Upper lobe of left lung (tissue), 6 donors: ENCODE measurements around the gene RBM20. TPM values are rescaled to one million over a fixed set of nuclear protein-coding genes. Genes with fewer than 3 reads are reported as not detected.

ENCODE experiments used
- ATAC-seq, 2 donors: fragments of 200-7000 bp; cut with Tn5 transposase; one replicate each; pipeline ENCODE4 v1.9.1; 2022; ENCODE audit warnings: mild to moderate bottlenecking in 2 of 2, moderate library complexity in 2 of 2; ENCODE audit not compliant: low FRiP score in 2 of 2
- DNase-seq, 2 donors: peaks; one replicate each; pipeline ENCODE4 v3.0.0-alpha.2; 2019 to 2020
- H3K27ac ChIP-seq, 4 donors: fragments of 200-600 bp; sonication (generic); one replicate each; pipeline ENCODE4 v1.5.1; 2016 to 2019
- H3K27me3 ChIP-seq, 4 donors: fragments of 200-600 bp; sonication (generic); one replicate each; pipeline ENCODE4 v1.5.1; 2017 to 2019
- H3K36me3 ChIP-seq, 4 donors: fragments of 200-600 bp; sonication (generic); one replicate each; pipeline ENCODE4 v1.5.1; 2016 to 2019
- H3K4me1 ChIP-seq, 4 donors: fragments of 200-600 bp; sonication (generic); one replicate each; pipeline ENCODE4 v1.5.1; 2018 to 2019
- H3K4me3 ChIP-seq, 4 donors: fragments of 200-600 bp; sonication (generic); one replicate each; pipeline ENCODE4 v1.5.1; 2017 to 2019; ENCODE audit warnings: mild to moderate bottlenecking in 2 of 4, moderate library complexity in 1 of 4
- H3K9me3 ChIP-seq, 4 donors: fragments of 200-600 bp; sonication (generic); one replicate each; pipeline ENCODE4 v1.5.1; 2018 to 2019
- EP300 ChIP-seq, 4 donors: sonication (generic); formaldehyde crosslinking; IDR thresholded peaks; one replicate each; pipeline ENCODE4 v1.5.1; 2017; ENCODE audit warnings: antibody characterized with exemption in 4 of 4, control low read depth in 2 of 4
- POLR2A ChIP-seq, 4 donors: fragments of 450-650 bp; IDR thresholded peaks; one replicate each; pipeline ENCODE4 v1.5.1; 2016 to 2017; ENCODE audit warnings: antibody characterized with exemption in 4 of 4, mild to moderate bottlenecking in 2 of 4
- POLR2AphosphoS5 ChIP-seq, 2 donors: sonication (generic); formaldehyde crosslinking; IDR thresholded peaks; one replicate each; pipeline ENCODE4 v1.5.1; 2017; ENCODE audit warnings: antibody characterized with exemption in 2 of 2
- WGBS, 2 donors: methylation state at CpG; one replicate each; pipeline ENCODE4 v1.1.5; 2017 to 2018; 5-methylcytosine and 5-hydroxymethylcytosine counted together
- total RNA-seq, 6 donors: library from RNA; depleted of rRNA in 4 of 6; stranded (reverse); fragments of >200 nt in 4 of 6; gene quantifications; one replicate each; pipeline versions ENCODE4 v1.1.0 to v1.2.1, GENCODE V29; 2016 to 2021
- TF ChIP-seq, protein P1 (sequence below), 6 experiments: fragments of 450-650 bp in 4 of 6; fragments of 200-600 bp in 2 of 6; sonication (generic) in 2 of 6; IDR thresholded peaks; one replicate each; pipeline ENCODE4 v1.5.1; 2016 to 2019; ENCODE audit warnings: antibody characterized with exemption in 6 of 6
- donor health status: DM: no; HTN: no; CAD: no; lungs with moderate emphysema.
- donor health status: DM: no; HTN: yes; CAD: no; lungs with severe emphysema.

RBM20 gene
- total RNA-seq, 6 donors from 2014 or later = 0.11 to 7.5 (median 1.5) TPM

DNA sequence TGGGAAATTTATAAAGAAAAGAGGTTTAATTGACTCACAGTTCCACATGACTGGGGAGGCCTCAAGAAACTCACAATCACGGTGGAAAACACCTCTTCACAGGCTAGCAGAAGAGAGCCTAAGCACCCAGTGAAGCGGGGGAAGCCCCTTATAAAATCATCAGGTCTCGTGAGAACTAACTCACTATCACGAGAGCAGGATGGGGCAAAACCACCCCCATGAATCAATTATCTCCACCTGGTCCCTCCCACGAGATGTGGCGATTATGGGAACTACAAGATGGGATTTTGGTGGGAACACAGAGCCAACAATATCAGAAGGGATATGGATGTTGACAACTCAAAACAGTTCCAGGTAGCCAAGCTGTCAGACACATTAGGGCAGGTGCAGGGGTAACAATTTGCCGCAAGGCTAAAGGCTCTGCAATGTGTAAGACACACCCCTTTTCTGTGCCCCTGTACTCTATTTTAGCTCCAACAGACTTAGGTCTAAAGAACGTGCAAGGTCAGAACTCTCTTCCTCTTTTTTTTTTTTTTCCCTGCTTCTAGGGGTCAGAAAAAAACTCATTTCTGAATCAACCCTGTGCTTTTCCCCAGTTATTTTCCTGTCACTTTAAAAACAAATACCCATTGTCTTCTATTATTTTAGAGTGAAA, 30.7 kb upstream of the RBM20 start:
- peaks cover 0 to 3% (median 0%) of the 10 kb centered on the region in 4 donors for H3K4me1 ChIP-seq
- 67 to 80% methylated on average over 8 of the region's 8 CpGs for WGBS, 2 donors
- no peaks in the 10 kb centered on the region for H3K36me3 ChIP-seq
- TF ChIP-seq EP300 (IDR thresholded peaks at IDR 0.05) (no peak), POLR2AphosphoS5 (IDR thresholded peaks at IDR 0.05) (no peak), POLR2A (IDR thresholded peaks at IDR 0.05) (no peak)
- TF ChIP-seq, protein P1, sequence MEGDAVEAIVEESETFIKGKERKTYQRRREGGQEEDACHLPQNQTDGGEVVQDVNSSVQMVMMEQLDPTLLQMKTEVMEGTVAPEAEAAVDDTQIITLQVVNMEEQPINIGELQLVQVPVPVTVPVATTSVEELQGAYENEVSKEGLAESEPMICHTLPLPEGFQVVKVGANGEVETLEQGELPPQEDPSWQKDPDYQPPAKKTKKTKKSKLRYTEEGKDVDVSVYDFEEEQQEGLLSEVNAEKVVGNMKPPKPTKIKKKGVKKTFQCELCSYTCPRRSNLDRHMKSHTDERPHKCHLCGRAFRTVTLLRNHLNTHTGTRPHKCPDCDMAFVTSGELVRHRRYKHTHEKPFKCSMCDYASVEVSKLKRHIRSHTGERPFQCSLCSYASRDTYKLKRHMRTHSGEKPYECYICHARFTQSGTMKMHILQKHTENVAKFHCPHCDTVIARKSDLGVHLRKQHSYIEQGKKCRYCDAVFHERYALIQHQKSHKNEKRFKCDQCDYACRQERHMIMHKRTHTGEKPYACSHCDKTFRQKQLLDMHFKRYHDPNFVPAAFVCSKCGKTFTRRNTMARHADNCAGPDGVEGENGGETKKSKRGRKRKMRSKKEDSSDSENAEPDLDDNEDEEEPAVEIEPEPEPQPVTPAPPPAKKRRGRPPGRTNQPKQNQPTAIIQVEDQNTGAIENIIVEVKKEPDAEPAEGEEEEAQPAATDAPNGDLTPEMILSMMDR (IDR thresholded peaks at IDR 0.05) = no peak
- no peak overlapping the region for H3K4me3 ChIP-seq
- ATAC-seq (no peak), DNase-seq (no peak)
- H3K9me3 ChIP-seq = no peaks in the 10 kb centered on the region
- no peaks in the 10 kb centered on the region for H3K27me3 ChIP-seq
- no peak overlapping the region for H3K27ac ChIP-seq

DNA sequence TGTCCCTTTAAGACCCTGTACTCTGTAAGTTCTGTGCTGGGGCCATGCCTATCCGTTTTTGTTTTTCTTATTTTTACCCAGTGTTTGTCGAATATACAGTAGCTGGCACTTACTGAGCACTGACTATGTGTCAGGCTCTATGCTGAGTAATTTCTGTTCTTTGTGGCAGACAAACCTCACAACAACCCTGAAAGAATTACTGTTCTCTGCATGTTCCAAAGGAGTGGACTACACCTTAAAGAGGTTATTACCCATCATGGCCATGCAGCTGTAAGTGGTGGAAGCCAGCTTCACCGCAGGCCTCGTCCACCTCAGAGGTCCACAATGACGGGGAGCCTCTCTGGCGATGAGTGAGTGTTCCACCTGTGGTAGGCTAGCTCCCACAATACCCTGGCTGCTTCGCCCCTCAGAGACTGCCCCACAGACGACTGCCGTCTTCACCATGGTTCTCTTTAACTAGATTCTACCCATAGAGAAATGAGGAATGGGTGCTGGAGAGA, 30.1 kb upstream of the RBM20 start:
- no peaks in the 10 kb centered on the region for H3K36me3 ChIP-seq
- no peak for DNase-seq
- H3K27me3 ChIP-seq = no peaks in the 10 kb centered on the region
- TF ChIP-seq POLR2A (IDR thresholded peaks at IDR 0.05) (no peak), EP300 (IDR thresholded peaks at IDR 0.05) (no peak), POLR2AphosphoS5 (IDR thresholded peaks at IDR 0.05) (no peak)
- TF ChIP-seq, protein P1 (IDR thresholded peaks at IDR 0.05) = no peak
- no peak overlapping the region for H3K27ac ChIP-seq
- ATAC-seq = no peak
- H3K4me1 ChIP-seq = peaks cover 0 to 3% (median 0%) of the 10 kb centered on the region in 4 donors
- H3K4me3 ChIP-seq = no peak overlapping the region
- 87% methylated on average over 7 to 9 of the region's 9 CpGs for WGBS, 2 donors
- H3K9me3 ChIP-seq = no peaks in the 10 kb centered on the region

DNA sequence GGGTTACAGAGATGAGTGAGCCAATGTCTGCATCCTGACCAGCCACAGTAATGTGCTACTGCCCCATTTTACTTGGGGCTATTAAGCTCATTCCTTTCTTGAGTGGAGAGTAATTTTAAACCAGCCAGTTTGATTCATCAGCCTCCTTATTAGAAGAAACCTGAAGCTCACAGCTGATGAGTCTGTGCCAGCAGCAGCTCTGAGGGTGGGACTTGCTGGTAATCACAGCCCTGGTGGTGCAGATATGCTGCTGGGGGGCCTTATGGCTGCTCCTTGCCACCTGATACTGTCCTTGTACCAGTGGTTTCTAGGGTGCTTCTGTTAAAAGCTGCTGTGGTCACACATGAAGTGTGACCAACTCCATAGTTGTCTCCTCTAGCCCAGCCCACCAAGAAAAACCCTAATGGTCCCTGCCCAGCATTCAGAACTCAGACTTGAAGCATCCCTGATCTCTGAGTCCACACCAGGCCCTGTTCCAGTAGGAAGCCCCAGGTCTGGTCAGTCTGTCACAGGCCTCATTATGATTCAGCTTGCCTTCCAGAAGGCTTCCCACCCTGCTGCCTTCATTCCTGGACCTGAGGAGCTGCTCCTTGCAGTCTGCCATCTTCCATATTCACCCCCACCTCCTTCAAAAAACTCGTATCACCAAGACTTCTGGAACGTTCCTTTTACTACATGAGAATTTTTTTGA, 28.9 kb upstream of the RBM20 start:
- no peak overlapping the region for H3K27ac ChIP-seq
- H3K36me3 ChIP-seq = no peaks in the 10 kb centered on the region
- peaks cover 0 to under 1% (median 0%) of the 10 kb centered on the region in 4 donors for H3K4me1 ChIP-seq
- ATAC-seq (no peak), DNase-seq (no peak)
- TF ChIP-seq POLR2AphosphoS5 (IDR thresholded peaks at IDR 0.05) (no peak), POLR2A (IDR thresholded peaks at IDR 0.05) (no peak), EP300 (IDR thresholded peaks at IDR 0.05) (no peak)
- TF ChIP-seq, protein P1 (IDR thresholded peaks at IDR 0.05) = no peak
- WGBS, 2 donors = 63 to 64% methylated on average over 2 of the region's 2 CpGs
- no peak overlapping the region for H3K4me3 ChIP-seq
- H3K9me3 ChIP-seq = no peaks in the 10 kb centered on the region
- no peaks in the 10 kb centered on the region for H3K27me3 ChIP-seq

DNA sequence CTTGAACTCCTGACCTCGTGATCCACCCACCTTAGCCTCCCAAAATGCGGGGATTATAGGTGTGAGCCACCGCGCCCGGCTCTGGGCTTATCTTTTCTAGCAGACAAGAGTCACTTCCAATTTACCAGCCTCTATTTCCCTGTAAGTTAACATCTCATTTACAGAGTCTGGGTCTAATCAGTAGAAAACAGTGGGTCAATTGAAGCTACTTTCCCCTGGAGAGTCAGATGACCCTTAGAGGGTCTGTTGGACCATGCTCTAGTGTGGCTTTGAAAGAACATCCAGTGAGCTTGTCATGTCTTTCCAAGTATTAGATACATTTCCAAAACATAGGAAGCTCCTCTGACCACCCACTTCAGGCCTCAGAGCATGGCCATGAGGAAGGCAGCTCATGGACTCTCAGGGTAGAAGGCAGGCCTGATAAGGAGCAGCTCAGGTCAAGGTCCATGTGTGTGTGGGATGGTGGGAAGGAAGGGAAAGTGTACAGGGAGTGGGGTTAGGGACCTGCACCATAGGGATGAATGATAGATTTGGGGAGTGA, 27.6 kb upstream of the RBM20 start:
- H3K36me3 ChIP-seq = no peaks in the 10 kb centered on the region
- H3K27me3 ChIP-seq = no peaks in the 10 kb centered on the region
- H3K9me3 ChIP-seq = no peaks in the 10 kb centered on the region
- 90 to 98% methylated on average over 5 of the region's 5 CpGs for WGBS, 2 donors
- no peaks in the 10 kb centered on the region for H3K4me1 ChIP-seq
- TF ChIP-seq, protein P1 (IDR thresholded peaks at IDR 0.05) = no peak
- TF ChIP-seq EP300 (IDR thresholded peaks at IDR 0.05) (no peak), POLR2AphosphoS5 (IDR thresholded peaks at IDR 0.05) (no peak), POLR2A (IDR thresholded peaks at IDR 0.05) (no peak)
- ATAC-seq (no peak), DNase-seq (no peak)
- H3K27ac ChIP-seq = no peak overlapping the region
- H3K4me3 ChIP-seq = no peak overlapping the region
